ENCODE data around the gene CFAP300.

The CFAP300 gene

GRCh38 chr11:102073253-102073652, 26.0 kb downstream of the CFAP300 start:
- DNase-seq = no peak

DNA sequence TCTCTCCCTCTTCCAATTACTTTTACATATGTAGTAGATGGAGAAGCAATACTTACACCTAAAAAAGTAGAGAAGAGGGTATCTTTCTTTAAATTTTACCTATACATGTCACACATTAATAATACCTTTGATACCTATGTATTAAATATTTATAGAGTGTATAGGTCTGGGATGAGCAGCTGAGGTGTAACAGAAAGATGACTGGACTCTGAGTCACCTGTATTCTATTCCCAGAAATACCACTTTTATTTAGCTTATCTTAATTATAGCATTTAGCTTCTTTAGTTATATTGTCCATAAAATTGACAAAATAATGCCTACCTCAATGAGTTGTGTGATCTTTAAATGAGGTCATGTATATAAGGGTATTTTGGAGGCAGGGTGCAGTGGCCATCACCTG, 32.4 kb downstream of the CFAP300 start:
- DNase-seq = no peak

DNA sequence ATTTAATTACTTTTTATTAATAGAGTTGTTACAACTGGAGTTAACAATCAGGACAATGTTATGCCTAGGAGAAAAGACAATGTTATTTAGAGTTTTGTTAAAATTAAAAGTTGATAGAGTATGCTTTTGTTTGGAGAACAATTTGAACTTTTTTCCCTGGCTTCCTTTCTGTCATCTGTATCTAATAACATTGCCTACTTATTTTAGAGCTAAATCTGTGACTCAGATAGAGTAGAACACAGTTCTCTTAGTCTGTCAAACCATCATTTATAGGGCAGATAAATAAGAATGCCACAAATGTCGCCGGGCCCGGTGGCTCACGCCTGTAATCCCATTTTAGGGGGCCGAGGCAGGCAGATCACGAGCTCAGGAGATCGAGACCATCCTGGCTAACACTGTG, 34.1 kb downstream of the CFAP300 start:
- DNase-seq = no peak

GRCh38 chr11:102085864-102086551, 38.8 kb downstream of the CFAP300 start:
- no peak for DNase-seq

DNA sequence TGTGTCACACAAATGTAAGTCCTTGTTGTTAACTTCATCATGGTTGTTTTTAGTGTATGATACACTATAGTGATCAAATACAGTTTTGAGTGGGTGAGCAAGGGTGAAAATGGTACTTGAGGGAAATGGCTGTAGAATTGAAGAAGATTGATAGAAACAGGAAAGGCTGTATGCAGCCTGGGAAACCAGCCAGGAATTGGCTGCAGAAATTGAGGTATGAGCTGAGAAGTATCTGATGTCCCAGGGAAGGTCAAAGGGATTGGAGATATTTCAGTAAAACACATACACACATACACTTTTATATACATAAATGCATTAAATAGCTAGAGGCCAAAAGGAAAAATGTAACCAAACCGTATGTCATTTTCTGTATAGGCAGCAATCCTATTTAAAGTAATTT, 49.9 kb downstream of the CFAP300 start:
- no peak for DNase-seq

DNA sequence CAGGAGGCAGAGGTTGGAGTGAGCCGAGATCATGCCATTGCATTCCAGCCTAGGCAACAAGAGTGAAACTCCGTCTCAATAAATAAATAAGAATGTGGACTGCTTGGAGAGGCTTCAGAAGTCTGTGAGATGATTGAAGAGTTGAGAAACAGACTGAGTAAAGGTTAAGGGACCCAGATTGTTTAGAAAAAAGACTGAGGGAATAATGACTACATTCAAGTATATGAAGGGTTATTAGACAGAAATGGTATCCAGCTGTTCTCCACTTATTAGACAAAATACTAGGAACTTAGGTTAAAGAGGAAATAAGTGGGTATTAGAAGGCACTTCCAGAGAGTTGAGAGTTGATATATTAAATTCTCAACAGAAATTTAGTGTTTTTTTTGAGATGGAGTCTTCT, 52.5 kb downstream of the CFAP300 start:
- DNase-seq = no peak

DNA sequence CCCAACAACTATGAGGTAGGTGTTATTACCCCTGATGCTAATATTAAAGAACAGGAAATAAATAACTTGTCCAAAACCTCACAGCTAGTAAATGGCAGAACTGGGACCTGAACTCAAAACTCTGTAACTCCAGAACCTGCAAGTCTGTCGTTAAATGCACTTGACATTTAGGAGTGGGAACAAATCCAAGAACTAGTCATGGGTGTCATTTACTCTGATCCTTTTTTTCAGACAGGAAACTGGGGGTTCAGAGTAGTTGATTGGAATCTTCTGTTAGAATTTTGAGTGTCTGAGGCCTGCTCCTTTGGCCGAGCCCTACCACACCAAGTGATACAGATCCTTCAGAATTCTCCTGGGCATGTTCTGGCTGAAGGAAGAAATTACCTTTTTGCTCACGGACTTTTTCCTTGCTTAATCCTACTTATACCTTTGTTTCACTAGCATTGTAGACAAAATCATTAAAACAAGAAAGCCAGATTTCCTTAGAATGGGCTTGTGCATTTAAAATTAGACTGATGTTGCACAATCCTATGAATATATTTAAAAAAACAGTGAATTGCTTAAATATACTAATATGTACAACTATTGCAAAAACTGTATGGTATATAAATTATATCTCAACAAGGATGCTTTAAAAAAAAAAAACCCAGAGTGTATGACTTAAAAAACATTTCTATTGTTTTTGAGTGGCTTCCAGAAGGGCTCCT, 61.6 kb downstream of the CFAP300 start:
- no peak for DNase-seq

DNA sequence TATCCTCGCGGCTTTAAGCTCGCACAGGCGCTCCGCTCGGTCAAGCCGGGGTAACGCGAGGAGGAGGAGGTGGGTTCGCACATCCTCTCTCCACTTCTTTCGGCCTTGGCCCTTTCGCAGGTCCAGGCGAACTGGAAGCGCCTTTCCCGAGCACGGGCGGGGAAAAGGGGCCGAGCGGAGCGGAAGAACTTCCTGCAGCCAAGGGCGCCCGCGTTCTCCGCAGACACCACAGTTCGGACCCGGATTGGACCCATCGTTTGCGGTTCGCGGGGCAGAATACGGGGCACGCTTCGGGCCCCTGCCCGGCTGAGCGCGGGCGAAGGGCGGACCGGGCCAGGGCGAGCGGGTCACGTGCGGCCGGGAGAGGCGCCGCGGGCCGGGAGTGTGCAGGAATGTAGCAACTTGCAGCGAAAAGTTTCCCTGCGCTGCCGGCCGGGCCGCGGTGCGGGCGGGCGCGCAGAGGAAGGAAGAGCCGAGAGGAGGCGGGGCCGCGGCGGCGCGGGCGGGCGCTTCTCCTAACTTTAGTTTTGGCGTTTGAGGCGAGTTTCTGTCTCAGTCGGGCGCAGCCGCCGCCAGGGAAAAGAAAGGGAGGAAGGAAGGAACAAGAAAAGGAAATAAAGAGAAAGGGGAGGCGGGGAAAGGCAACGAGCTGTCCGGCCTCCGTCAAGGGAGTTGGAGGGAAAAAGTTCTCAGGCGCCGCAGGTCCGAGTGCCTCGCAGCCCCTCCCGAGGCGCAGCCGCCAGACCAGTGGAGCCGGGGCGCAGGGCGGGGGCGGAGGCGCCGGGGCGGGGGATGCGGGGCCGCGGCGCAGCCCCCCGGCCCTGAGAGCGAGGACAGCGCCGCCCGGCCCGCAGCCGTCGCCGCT, 62.9 kb downstream of the CFAP300 start, which contains the start of gene YAP1:
TSS of gene YAP1 (plus strand) at position 552 of the 865 bp plus-strand sequence. CDS start 402 bp downstream, outside the sequence.
- DNase-seq = peak; percentile 50 to 77

DNA sequence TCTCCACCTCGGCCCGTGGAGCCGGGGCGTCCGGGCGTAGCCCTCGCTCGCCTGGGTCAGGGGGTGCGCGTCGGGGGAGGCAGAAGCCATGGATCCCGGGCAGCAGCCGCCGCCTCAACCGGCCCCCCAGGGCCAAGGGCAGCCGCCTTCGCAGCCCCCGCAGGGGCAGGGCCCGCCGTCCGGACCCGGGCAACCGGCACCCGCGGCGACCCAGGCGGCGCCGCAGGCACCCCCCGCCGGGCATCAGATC, 63.4 kb downstream of the CFAP300 start:
- DNase-seq = no peak

GRCh38 chr11:102111011-102111786, 64.0 kb downstream of the CFAP300 start:
- DNase-seq = no peak

DNA sequence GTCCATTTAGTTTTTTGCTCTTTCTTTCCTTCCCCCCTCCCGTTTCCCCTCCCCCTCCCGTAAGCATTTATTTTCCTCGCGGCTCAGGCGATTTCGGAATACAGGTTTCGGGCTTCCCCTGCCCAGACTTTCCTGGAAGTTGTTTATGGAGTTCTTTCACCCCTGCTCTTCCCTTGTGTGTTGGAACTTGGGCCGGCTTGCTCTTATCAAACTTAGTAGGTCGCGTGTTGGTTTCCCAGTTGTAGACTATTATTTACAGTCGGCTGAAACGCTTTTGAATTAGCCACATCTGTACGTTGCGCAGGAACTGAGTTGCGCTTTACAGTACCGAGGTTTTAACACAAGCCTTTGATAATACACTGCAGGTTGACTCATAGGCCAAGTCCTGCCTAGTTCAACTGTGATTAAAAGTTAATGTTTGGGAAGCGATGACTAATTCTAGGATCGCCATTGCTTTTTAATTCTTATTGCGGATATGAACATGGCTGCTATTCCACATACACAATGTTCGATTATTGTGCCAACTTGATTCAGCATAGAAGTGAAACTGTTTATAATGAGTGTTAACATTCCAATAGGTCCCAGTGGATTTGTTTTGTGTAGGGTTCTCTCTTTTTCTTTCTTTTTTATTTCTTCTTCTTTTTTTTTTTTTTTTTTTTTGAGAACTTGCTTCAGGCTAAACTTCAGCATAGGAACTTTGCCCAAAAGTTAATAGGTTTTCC, 64.7 kb downstream of the CFAP300 start:
- no peak for DNase-seq

GRCh38 chr11:102112509-102112821, 65.2 kb downstream of the CFAP300 start:
- DNase-seq = no peak

DNA sequence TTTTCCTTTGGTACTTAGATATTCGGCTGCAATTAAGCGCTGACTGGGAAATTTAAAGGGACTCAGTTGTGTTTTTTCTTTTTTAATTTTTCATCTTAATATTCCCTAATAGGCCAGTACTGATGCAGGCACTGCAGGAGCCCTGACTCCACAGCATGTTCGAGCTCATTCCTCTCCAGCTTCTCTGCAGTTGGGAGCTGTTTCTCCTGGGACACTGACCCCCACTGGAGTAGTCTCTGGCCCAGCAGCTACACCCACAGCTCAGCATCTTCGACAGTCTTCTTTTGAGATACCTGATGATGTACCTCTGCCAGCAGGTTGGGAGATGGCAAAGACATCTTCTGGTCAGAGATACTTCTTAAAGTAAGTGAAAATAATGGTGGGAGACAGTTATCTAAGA, 66.8 kb downstream of the CFAP300 start:
- DNase-seq = no peak

- DNase-seq = no peak
Observed at GRCh38 chr11:102115557-102115956, 68.3 kb downstream of the CFAP300 start.

GRCh38 chr11:102116453-102117205, 69.4 kb downstream of the CFAP300 start:
- no peak for DNase-seq

GRCh38 chr11:102117472-102118113, 70.4 kb downstream of the CFAP300 start:
- DNase-seq = no peak

DNA sequence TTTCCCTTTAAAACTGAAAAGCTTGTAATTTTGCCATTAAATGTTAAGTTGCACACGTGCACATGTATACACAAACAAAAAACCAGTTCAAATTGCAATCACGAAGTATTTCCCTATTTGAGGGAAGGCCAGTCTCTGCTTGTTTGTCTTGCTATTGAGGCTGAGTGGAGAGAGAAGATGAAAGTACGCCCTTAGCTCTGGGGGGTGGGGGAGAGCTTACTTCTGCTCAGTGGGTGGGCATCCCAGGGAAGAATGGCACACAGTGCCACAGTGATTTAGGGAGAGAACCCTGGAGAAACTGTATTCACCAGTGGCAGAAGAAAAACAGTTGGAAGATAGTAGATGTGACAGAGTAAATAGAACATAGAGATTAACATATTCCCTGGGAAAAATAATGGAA, 71.7 kb downstream of the CFAP300 start:
- DNase-seq = no peak

GRCh38 chr11:102119997-102120396, 72.8 kb downstream of the CFAP300 start:
- no peak for DNase-seq

DNA sequence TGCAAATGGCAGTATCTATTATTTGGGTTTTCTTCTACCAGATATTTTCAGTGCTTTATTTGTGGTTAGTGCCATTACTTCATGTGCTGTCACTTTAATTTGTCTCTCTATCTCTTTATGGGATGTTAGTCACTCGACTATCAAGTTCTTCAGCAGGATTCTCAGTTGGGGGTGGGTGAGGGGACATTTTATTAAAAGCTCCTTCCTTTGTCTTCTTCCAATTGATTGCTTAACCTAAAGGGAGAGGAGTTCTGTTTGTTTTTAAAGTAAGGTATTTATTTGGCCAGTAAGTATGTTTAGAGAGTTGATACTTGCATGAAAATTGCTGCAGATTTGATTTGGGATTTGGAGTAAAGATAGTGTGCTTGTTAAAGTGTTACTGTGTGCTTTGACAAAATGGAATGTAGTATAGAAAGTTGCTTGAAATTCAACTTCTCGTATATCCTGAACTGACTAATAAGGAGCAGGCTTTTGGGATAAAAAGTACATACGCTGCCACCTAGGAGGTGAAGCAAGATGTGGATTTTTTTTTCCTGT, 73.3 kb downstream of the CFAP300 start:
- no peak for DNase-seq

- no peak for DNase-seq
Observed at GRCh38 chr11:102121329-102121728, 74.1 kb downstream of the CFAP300 start.

Measured in inflammatory macrophage treated with lipopolysaccharide for 1 hour (primary cell).